GM12872 (cell line): Measurements from ENCODE around the gene SYCE1.

Source experiments
- TF ChIP-seq, protein P1 (sequence below): IDR thresholded peaks from 3 replicates; pipeline ENCODE4 v1.5.1; 2011; ENCODE audit warnings: low read depth, mild to moderate bottlenecking, low read length, moderate library complexity; ENCODE audit not compliant: insufficient read depth

The SYCE1 gene

DNA sequence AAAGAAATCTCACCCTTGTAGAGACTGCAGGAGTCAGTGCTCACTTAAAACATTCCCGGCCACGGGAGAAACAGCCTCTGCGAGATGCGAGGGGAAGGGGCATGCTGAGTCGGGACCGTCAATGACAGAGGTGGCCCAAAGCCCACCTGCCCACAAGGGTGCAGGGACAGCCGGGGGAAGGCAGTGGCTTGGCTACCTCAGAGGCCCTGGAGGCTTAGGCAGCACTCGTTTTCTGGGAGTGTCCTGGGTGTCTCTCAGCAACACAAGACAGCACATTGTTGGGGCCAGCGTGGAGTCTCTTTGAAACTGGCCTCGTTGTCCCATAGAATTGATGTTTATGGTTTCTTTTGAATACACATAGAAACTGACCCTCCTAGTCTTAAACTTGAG, 25.6 kb upstream of the SYCE1 start:
- TF ChIP-seq, protein P1, sequence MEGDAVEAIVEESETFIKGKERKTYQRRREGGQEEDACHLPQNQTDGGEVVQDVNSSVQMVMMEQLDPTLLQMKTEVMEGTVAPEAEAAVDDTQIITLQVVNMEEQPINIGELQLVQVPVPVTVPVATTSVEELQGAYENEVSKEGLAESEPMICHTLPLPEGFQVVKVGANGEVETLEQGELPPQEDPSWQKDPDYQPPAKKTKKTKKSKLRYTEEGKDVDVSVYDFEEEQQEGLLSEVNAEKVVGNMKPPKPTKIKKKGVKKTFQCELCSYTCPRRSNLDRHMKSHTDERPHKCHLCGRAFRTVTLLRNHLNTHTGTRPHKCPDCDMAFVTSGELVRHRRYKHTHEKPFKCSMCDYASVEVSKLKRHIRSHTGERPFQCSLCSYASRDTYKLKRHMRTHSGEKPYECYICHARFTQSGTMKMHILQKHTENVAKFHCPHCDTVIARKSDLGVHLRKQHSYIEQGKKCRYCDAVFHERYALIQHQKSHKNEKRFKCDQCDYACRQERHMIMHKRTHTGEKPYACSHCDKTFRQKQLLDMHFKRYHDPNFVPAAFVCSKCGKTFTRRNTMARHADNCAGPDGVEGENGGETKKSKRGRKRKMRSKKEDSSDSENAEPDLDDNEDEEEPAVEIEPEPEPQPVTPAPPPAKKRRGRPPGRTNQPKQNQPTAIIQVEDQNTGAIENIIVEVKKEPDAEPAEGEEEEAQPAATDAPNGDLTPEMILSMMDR, result no peak

DNA sequence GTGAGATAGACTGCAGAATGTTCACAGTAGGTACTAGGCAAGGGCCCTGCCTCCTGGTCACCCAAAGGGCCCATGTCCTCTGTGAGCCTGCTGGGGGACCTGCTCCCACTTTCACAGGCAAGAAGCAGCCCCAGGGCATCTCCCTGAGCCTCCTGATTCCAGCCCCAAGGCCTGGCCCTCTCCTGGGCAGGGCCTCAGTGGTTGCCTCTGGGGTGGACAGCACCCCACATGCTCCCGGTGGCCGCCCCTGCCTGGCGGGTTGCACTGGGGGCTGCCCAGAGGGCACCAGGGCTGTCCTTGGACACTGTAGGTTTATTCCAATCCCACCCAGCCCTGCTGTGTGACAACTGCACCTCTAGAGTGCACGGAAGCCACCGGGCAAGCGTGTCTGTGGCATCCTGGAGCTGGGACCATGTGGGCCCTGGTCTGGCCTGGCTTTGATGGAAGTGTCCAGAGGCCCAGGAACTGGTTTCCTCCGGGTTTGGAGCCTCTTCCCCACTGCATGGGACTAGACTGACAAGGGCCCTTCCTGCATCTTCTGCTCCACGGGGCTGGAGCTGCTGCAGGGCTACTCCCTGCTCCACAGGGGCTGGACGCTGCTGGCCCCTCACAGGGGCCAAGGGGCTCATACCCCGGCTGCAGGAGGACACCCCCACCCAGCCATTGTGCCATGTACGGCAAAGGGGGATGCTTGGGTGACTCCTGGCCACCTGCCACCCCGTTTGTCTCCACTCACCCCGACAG, 25.0 kb upstream of the SYCE1 start:
- TF ChIP-seq, protein P1, result no peak

GRCh38 chr10:133568287-133568614, 2.9 kb upstream of the SYCE1 start:
- TF ChIP-seq, protein P1, result no peak

DNA sequence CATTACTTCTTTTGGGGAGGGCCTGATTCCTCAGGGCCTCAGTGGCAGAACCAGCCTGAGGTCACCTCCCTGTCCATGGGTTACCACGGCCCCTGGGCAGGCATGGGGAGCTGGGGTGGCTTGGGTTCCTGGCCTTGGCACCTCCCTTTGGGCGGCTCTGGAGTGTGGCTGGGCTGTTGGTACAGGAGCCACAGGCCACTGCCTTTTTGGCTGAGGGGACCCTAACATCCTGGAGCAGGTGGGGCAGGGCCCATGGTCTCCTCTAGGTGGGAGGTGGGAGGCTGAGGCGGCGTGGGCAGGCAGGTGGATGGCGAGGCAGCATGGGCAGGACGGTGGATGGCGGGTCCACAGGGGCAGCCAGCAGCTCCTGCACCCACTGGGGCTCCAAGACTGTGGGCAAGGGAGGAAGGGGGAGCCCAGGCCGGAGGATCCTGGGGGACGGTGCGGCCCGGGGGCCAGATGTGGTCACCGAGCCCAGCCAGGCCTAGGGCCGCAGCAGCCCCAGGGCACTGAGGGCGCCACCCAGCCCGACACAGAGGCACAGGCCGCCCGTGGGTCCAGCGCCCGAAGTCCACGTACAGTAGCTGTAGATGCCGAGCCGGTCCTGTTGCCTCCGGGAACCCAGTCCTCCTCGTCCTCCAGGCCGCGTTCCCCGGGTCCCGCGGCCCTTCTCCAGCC, 2.4 kb upstream of the SYCE1 start:
- TF ChIP-seq, protein P1, result no peak

DNA sequence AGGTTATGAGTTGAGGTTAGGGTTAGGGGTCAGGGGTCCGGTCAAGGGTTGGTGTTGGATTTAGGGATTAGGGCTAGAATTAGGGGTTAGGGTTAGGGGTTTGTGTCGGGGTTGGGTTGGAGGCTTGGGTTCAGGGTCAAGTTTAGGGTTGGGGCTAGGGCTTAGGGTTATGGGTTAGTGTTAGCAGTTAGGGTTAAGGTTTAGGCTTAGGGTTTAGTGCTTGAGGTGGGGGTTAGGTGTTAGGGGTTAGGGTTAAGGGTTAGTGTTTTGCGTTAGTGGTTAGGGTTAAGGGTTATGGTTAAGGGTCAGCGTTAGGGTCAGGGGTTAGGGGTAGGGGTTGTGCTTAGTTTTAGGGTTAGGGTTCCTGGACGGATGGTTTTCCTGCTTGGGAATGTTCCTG, 1.7 kb upstream of the SYCE1 start:
- TF ChIP-seq, protein P1, result no peak

DNA sequence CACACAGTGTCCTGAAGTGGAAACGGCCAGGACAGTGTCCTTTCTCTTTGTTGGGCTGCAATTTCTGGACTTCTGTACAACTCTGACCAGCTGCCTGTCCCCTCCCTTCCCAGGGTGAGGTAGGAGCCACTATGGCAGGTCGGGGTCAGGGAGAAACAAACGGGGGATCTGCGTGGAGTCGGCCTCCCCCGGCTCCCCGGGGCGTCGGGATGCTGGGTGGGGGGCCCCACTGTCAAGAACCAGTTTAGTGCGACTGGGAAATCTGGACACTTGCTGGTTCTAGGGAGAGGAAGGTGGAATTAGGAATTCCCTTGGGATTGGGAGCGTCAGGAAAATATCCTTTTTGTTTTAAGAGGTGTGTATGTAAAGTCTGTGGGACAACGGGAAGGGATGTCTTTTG, 567 bp downstream of the SYCE1 start:
- TF ChIP-seq, protein P1, result no peak

- TF ChIP-seq, protein P1, result no peak
These were observed 6.2 kb downstream of the SYCE1 start for GRCh38 chr10:133559216-133559615.
